ENCODE results near the gene COL18A1.
"Not testable (repeated sequence)": the region's sequence is repeated elsewhere in the genome, so short reads cannot be mapped to it uniquely, and the experiment has no call there.

COL18A1 gene

GRCh38 chr21:45367402-45368351 lies 37.3 kb upstream of the COL18A1 start:
- DNase-seq, result no peak

DNA sequence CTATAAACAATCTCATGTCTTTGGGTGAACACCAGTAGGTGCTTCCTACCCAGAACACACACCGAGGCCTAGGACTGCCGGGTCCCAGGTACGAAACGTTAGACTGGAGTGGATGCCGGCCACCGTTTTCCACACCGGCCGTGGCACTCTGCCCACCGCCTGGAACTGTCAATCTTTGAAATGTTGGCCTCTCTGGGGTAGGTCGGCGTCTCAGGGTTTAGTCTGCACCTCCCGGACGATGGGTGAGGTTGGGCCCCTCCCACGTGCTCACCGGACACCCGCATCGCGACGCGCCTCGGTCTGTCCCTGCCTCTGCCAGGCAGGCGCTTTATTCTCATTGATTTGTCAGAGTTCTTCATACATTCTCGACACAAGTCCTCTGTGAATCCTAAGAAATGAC lies 35.9 kb upstream of the COL18A1 start:
- DNase-seq, result not testable (repeated sequence)

GRCh38 chr21:45370575-45370974 lies 34.4 kb upstream of the COL18A1 start:
- no peak for DNase-seq

- no peak for DNase-seq
Observed at GRCh38 chr21:45371081-45371480, 33.9 kb upstream of the COL18A1 start.

GRCh38 chr21:45371655-45372054 lies 33.3 kb upstream of the COL18A1 start:
- DNase-seq, result no peak

GRCh38 chr21:45372732-45373355 lies 32.1 kb upstream of the COL18A1 start:
- no peak for DNase-seq

DNA sequence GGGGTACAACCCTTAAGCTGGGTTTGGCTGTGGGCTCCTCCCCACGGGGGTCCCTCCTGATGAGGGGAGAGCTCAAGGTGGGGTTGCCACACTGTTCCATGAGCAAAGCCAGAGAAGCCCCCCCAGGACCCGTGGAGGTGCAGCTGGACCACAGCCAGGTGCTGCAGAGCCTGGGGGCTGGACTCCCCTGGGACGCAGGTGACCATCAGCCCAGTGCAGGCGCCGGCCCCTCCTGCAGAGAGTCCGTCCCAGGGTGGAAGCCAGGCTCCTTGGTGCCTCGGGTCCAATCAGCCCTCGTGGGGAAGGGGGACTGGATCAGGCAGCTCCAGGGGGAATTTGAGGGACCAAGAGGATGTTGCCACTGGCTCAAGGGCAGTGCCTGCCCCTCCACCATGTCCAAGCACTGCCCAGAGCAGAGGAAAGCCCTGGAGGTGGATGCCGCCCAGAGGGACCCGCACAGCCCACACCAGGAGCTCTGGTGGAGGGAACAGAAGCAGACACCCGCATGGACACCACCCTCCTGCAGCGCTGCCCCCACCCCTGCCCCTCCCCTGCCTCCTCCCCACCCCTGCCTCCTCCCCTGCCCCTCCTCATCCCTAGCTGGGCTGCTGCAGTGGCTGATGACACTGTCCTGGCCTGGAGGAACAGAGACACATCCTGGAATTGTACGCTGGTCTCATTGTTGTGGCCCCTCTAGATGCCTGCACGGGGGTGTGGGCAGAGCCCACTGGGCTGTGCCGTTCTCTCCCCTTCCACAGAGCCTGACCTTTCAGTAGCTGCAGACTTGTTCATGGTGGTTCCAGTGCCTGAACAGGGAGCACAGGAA lies 30.8 kb upstream of the COL18A1 start:
- DNase-seq, result no peak

DNA sequence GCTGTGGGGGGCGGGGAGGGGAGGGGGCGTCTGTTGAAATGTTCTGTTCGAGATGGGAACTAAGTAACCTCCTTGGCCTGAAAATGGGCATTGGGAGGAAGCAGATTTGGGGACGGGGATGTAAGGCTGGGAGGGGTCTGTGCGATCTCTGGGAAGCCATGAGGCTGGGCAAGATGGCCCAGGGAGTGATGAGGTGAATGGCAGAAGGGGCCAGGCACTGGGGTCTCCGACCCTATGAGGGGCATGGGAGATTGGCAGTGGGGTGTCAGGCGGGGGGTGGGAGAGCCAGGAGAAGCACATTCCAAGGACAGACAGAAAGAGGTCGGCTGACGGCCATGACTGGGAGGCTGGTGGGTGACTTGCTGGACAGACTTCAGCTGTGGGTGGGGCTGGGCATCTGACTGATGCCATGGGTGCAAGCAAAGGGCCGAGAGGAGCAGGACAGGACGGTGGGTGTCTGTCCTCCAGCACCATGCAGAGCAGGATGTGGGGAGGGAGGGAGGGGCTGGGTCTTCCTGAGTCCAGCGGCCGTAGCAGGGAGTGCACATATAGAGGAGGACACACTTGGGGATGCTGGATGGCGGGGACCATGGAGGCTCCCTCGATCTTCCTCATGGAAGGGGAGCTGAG lies 30.0 kb upstream of the COL18A1 start:
- no peak for DNase-seq

- no peak for DNase-seq
Observed at GRCh38 chr21:45376459-45377324, 28.3 kb upstream of the COL18A1 start.

DNA sequence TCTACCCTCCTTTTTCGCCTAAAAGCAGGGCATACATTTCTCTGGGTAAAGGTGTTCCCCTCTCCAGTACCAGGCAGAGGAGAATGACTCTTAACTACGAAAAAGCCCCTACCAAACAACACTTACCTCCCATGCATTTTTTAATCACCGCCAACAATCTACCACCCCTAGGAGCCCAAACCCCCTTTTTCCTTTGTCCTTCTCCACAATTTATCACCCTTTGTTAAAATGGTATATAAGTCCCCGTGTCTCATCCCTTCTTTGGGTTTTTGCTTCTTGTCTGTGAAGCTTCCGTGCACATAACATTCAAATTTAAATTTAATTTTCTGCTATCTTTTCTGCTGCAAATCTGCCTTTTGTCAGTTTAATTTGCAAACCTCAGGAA lies 27.6 kb upstream of the COL18A1 start:
- DNase-seq, result no peak

DNA sequence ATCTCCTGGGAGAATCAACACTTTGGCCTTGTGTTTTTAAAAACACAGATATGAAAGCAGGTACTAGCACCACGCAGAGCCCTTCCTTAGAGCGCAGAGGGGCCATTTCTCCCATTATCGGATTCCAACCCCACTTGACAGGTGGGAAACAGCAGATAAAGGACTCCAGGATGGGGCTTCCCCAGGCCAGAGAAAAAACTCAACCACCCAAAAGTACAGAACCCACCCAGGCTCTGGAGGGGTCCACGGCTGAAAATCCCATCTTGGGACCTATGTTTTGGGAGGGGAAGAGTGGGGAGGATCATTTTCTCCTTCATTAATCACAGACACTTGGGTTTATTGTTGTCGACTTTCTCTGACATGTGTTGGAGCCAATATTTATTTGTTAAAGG lies 27.1 kb upstream of the COL18A1 start:
- no peak for DNase-seq

GRCh38 chr21:45378258-45378966 lies 26.6 kb upstream of the COL18A1 start:
- DNase-seq, result no peak

GRCh38 chr21:45379171-45379900 lies 25.6 kb upstream of the COL18A1 start:
- DNase-seq, result no peak

- no peak for DNase-seq
Observed at GRCh38 chr21:45379901-45380330, 25.0 kb upstream of the COL18A1 start.

DNA sequence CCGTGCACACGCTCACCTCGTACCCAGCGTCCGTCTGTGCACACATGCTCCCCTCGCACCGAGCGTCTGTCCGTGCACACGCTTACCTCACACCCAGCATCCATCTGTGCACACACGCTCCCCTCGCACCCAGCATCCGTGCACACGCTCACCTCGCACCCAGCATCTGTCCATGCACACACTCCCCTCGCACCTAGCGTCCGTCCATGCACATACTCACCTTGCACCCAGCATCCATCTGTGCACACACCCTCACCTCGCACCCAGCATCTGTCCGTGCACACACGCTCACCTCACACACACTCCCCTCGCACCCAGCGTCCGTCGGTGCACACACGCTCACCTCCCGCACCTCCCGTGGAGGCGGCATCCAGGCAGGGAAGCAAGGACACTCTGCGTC lies 24.4 kb upstream of the COL18A1 start:
- no peak for DNase-seq

DNA sequence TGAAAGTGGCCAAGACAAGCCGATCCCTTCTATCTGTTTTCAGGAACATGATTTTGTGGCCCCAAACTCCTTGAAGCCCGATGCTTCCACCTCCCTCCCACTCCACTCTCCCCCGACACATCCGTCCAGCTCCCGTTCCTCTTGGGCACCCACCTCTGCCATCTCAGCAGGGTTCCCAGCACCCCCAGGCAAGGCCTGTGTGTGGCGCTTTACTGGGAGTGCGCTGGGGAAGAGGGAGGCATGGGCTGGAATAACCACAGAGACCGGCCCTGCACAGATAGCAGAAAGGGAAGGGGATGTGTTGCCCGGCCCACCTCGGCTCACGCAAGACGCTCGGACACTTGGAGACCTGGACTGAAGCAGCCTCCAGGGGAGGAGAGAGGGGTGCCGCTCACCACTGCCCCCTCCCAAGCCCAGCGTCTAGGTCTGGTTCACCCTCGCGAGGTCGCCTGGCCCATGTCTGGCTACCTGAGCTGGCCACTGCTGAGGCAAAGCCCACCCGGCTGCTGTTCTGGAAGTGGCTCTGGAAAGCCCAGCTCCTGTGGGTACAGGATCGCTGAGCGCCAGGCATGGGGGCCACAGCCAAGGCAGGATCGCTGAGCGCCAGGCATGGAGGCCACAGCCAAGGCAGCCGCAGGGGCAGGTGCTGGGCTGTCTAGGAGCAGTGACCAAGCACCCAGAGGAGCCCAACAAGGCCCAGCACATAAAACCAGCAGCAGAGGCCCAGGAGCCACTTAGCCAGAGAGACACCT lies 23.8 kb upstream of the COL18A1 start:
- DNase-seq, result no peak

DNA sequence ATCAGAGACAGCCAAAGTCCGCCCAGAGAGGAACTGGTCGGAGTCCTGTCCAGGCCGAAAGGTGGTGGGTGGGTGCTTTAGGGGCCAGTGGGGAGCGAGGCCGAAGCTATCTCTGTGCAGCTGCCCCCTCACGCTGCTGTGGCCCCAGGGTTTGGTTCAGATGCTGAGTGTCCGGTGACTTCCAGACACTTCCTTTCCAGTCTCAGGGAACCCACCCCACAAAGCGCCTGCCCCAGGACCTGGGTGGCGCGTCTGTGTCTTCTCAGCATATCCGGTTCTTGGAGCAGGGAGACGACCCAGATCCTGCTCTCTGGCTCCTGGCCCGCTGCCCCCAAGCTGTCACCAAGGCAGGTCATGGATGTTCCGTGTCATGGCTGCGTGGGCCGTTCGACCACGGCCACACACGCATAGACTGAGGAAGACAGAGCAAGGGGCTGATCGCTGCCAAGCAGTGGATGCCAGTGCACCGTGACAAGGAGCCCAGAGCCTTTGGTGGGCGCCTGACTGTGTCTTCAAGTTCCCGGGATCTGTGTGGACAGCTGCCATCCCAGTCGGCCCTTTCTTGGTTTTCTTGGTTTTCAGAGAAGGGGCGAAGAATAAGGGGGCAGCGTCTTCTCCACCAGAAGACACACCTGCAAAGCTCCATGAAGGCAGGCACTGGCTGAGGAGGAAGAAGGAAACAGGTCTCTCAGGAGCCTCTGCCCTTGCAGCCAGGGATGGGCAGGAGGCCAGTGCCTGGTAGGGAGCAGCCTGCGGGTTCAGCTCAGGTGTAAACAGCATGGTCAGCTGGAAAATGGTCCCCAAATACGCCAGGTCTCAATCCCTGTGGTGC lies 22.9 kb upstream of the COL18A1 start:
- no peak for DNase-seq

- no peak for DNase-seq
Observed at GRCh38 chr21:45382697-45382997, 22.3 kb upstream of the COL18A1 start.

DNA sequence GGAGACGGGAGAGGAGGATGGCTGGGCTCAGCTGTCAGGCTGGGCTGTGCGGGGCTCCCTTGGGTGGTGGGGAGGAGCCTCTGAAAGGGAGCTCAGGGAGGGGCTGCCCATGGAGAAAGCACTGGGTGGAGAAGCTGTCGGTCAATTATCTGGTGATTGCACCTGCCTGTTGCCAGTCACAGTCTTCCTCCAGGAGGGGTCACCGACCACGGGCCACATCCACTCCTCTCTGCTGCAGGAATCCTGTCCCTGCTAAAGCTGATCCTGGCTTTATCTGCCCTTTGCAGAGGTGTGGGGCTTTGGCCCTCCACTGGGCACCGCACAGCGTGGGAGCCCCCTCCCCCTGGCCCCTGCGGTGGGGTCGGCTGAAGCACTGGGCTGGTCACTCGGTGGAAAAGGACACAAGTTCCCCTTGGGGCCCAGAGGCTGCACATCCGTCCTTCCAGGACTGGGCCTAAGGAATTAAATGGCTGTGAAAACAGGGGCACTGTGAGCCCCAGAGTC lies 21.8 kb upstream of the COL18A1 start:
- DNase-seq, result no peak

Data from inflammatory macrophage treated with lipopolysaccharide for 1 hour (primary cell).